Sigmoid colon (tissue), 7 donors: ENCODE results near the gene MAP1S. TPM values are rescaled to one million over a fixed set of nuclear protein-coding genes. Genes with fewer than 3 reads are reported as not detected.
A peak's percentile ranks its signal among the peaks of the same experiment; 100 is the strongest.

Experiments used
- DNase-seq: peaks from one replicate; pipeline ENCODE4 v3.0.0-alpha.2; 2019
- H3K27ac ChIP-seq, 4 donors: fragments of 200-600 bp; sonication (generic); one replicate each; pipeline ENCODE4 v1.5.1; 2016 to 2019; ENCODE audit warnings: mild to moderate bottlenecking in 1 of 4
- H3K27me3 ChIP-seq, 3 donors: fragments of 200-600 bp; sonication (generic); one replicate each; pipeline ENCODE4 v1.5.1; 2019; ENCODE audit warnings: mild to moderate bottlenecking in 1 of 3
- H3K36me3 ChIP-seq, 4 donors: fragments of 200-600 bp; sonication (generic); one replicate each; pipeline ENCODE4 v1.5.1; 2016 to 2019
- H3K4me1 ChIP-seq, 4 donors: fragments of 200-600 bp; sonication (generic); one replicate each; pipeline ENCODE4 v1.5.1; 2017 to 2019
- H3K4me3 ChIP-seq, 4 donors: fragments of 200-600 bp; sonication (generic); one replicate each; pipeline ENCODE4 v1.5.1; 2017 to 2019; ENCODE audit warnings: mild to moderate bottlenecking in 2 of 4, moderate library complexity in 1 of 4
- H3K9me3 ChIP-seq, 4 donors: fragments of 200-600 bp in 3 of 4; sonication (generic) in 3 of 4; one replicate each; pipeline versions ENCODE4 v1.5.1 to v1.6.1; 2013 to 2019
- CTCF ChIP-seq, 4 experiments: fragments of 450-650 bp in 3 of 4; fragments of 200-600 bp in 1 of 4; IDR thresholded peaks; one replicate each; pipeline ENCODE4 v1.5.1; 2016 to 2019; ENCODE audit warnings: antibody characterized with exemption in 4 of 4, mild to moderate bottlenecking in 3 of 4, moderate library complexity in 2 of 4
- EP300 ChIP-seq, 4 donors: sonication (generic); formaldehyde crosslinking; IDR thresholded peaks; one replicate each; pipeline ENCODE4 v1.6.1; 2017; ENCODE audit warnings: antibody characterized with exemption in 4 of 4
- POLR2A ChIP-seq, 2 donors: fragments of 450-650 bp; IDR thresholded peaks; one replicate each; pipeline ENCODE4 v1.6.1; 2016; ENCODE audit warnings: antibody characterized with exemption in 2 of 2, mild to moderate bottlenecking in 2 of 2, moderate library complexity in 2 of 2
- POLR2AphosphoS5 ChIP-seq, 4 donors: sonication (generic); formaldehyde crosslinking; IDR thresholded peaks; one replicate each; pipeline ENCODE4 v1.6.1; 2017; ENCODE audit warnings: antibody characterized with exemption in 4 of 4
- WGBS, 2 donors: extraction: QIAGEN DNeasy Blood & Tissue Kit; methylation state at CpG; one replicate each; pipeline ENCODE4 v1.1.7; 2013; 5-methylcytosine and 5-hydroxymethylcytosine counted together
- intact Hi-C: fragments of 100-400 bp; cut with DNase I; formaldehyde crosslinking; loops from one replicate; pipeline ENCODE4 v1.15.1; 2023
- polyA plus RNA-seq, 3 donors: library from polyadenylated mRNA; stranded (reverse); fragments of 200-250 nt; gene quantifications; one replicate each; pipeline ENCODE4 v1.2.3, GENCODE V29; 2013
- total RNA-seq, 4 donors: library from RNA; depleted of rRNA; stranded (reverse); fragments of >200 nt; gene quantifications; one replicate each; pipeline ENCODE4 v1.1.0, GENCODE V29; 2016
- donor health status: healthy with polysubstance abuse.
- donor health status: Bipolar disorder and iron deficiency.
- donor health status: healthy.

The MAP1S gene
- total and polyA plus RNA-seq, 7 donors: 13.3 to 35.8 (median 15.7) TPM

- WGBS, 2 donors: 88 to 92% methylated on average over 2 of the region's 2 CpGs
- Histone ChIP-seq H3K4me1 (no peaks in the 10 kb centered on the region), H3K4me3 (no peak overlapping the region), H3K27ac (no peak overlapping the region), H3K36me3 (peaks cover 0 to 12% (median 0%) of the 10 kb centered on the region in 4 donors), H3K9me3 (no peaks in the 10 kb centered on the region), H3K27me3 (no peaks in the 10 kb centered on the region)
- TF ChIP-seq EP300 (IDR thresholded peaks at IDR 0.05): no peak
- TF ChIP-seq CTCF (IDR thresholded peaks at IDR 0.05): no peak
- DNase-seq: no peak
- intact Hi-C loops: loop anchor here (10.0 kb wide), 1 partner anchor 113 kb away; the partner anchor contains the start of gene RPL18A
Measured at GRCh38 chr19:17741456-17741855, 22.2 kb downstream of the MAP1S start.

GRCh38 chr19:17743874-17744580 is 24.7 kb downstream of the MAP1S start:
- Histone ChIP-seq H3K4me3 (no peak overlapping the region), H3K36me3 (no peaks in the 10 kb centered on the region), H3K27ac (no peak overlapping the region), H3K27me3 (no peaks in the 10 kb centered on the region), H3K9me3 (no peaks in the 10 kb centered on the region), H3K4me1 (peaks cover 0 to 18% (median 10%) of the 10 kb centered on the region in 4 donors)
- intact Hi-C loops: loop anchor here (10.0 kb wide), 1 partner anchor 111 kb away; the partner anchor contains the start of gene RPL18A
- 58 to 78% methylated on average over 6 of the region's 6 CpGs for WGBS, 2 donors
- TF ChIP-seq EP300 (IDR thresholded peaks at IDR 0.05) (no peak), POLR2A (IDR thresholded peaks at IDR 0.05) (no peak), CTCF (IDR thresholded peaks at IDR 0.05) (no peak), POLR2AphosphoS5 (IDR thresholded peaks at IDR 0.05) (no peak)
- no peak for DNase-seq

GRCh38 chr19:17747205-17748098 is 28.2 kb downstream of the MAP1S start:
- H3K4me3 ChIP-seq: peak overlapping the region; percentile 17 to 52 (median 45)
- TF ChIP-seq CTCF (IDR thresholded peaks at IDR 0.05) (no peak), EP300 (IDR thresholded peaks at IDR 0.05) (no peak), POLR2A (IDR thresholded peaks at IDR 0.05) (no peak), POLR2AphosphoS5 (IDR thresholded peaks at IDR 0.05) (no peak)
- H3K36me3 ChIP-seq: no peaks in the 10 kb centered on the region
- peaks cover 0 to 18% (median 10%) of the 10 kb centered on the region in 4 donors for H3K4me1 ChIP-seq
- no peaks in the 10 kb centered on the region for H3K9me3 ChIP-seq
- WGBS, 2 donors: 6 to 8% methylated on average over 75 of the region's 75 CpGs
- peak; percentile 95 for DNase-seq
- H3K27ac ChIP-seq: no peak overlapping the region
- intact Hi-C loops: loop anchor here (2.0 to 10.0 kb wide), 2 partner anchors 29 to 107 kb away; partner anchors contain the start of genes MAP1S and RPL18A
- H3K27me3 ChIP-seq: no peaks in the 10 kb centered on the region

- 50 to 76% methylated on average over 6 of the region's 6 CpGs for WGBS, 2 donors
- TF ChIP-seq CTCF (IDR thresholded peaks at IDR 0.05): no peak
- TF ChIP-seq POLR2AphosphoS5 (IDR thresholded peaks at IDR 0.05): no peak
- TF ChIP-seq EP300 (IDR thresholded peaks at IDR 0.05): no peak
- TF ChIP-seq POLR2A (IDR thresholded peaks at IDR 0.05): no peak
- intact Hi-C loops: loop anchor here (10.0 kb wide), 1 partner anchor 106 kb away; the partner anchor contains the start of gene RPL18A
- Histone ChIP-seq H3K4me1 (peaks cover 0 to 18% (median 10%) of the 10 kb centered on the region in 4 donors), H3K27ac (no peak overlapping the region), H3K9me3 (no peaks in the 10 kb centered on the region), H3K36me3 (no peaks in the 10 kb centered on the region), H3K4me3 (no peak overlapping the region), H3K27me3 (no peaks in the 10 kb centered on the region)
- no peak for DNase-seq
Measured at GRCh38 chr19:17748884-17749638, 29.8 kb downstream of the MAP1S start.
